Activated T-cell treated with anti-CD3 and anti-CD28 coated beads for 1 hour (primary cell): ENCODE data around the gene COQ7.
A peak's percentile ranks its signal among the peaks of the same experiment; 100 is the strongest.

Experiments used
- DNase-seq: peaks from one replicate; pipeline ENCODE4 v3.0.0-alpha.2; 2020; ENCODE audit warnings: low read depth

COQ7 gene

DNA sequence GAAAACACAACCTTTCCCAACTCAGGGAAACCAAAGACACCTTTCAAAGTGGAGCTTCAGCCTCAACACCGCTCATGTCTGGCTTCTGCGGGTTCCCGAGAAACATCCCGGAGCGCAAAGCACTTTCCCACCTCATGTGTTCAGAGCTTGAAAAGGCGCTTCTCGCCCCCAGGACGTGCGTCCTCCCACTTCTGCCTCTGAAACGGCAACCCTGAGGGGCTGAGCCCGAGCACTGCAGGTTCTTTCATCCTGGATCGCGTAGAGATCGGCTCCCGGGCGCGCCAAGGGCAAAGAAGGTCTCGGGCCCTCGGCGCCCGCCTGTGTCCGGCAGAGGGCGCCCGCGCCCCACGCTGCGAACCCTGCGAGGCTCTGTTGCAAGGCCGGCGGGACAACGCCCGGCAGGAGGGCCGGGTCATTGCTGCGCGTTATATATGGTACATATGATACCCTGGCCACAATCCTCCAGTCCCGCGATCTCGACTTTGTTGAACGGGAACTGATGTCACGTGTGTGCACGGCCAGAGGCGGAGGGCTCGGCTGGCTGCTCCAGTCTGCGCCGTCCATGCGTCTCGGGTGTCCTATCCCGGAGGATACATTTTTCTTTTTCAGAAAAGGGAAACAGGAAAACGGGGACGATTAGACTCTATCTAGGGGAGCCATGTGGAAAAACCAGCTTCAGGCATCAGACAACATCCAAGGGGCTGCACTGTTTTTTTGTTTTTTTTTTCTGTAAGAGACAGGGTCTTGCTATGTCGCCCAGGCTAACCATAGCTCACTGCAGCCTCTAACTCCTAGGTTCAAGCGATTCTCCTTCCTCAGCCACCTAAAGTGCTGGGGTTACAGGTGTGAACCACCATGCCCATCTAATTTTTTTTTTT lies 19.1 kb downstream of the COQ7 start:
- peak; percentile 73 for DNase-seq

DNA sequence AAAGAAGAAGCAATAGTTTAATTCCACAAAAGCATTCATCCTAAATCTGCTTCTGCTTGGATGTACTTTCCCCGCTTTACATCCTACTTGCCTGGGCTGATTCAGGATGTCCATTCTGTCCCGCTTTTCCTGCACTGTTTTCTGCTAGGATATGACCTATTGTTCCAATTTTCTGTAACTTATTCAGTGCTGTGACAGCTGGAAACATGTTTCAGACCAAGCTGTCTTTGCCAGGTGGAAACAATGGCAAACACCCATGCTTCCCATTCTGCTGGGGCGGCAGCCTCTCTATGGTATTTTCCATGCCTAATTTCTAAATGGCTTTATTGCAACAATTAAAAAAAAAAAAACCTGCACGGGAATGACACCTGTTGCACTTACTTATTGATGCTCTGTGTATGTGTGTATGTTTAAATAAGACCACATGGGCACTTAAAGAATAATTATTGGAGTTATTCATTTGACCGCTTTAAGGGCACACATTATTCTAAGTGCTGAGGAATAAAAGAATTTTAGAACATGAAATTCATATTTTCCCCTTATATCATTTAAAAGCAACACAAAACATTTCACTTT lies 21.0 kb downstream of the COQ7 start:
- DNase-seq: no peak

DNA sequence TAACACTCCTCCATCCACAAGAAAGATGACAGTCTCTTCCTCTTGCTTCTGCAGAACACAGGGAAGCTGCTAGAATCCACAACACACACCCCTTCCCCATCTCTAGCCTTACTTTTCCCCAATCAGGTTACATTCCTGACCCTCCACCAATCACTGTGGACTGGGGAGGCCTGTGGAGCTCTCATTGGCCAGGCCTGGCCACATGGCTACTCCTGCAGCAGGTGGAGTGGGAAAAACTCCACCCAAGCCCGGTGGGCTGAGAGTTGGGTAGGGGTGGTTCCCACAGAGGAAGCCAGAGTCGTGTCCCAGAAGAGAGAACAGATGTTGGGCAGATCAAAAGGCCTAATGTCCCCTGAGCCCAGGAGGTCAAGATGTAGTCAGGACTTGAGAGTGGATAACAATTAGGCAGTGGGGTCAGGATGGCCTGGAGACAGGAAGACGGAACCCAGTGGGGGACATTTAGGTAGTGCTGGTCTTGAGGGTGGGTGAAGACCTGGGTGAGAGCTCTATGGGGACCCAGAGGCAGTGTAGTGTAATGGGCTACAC lies 22.1 kb downstream of the COQ7 start:
- no peak for DNase-seq

DNA sequence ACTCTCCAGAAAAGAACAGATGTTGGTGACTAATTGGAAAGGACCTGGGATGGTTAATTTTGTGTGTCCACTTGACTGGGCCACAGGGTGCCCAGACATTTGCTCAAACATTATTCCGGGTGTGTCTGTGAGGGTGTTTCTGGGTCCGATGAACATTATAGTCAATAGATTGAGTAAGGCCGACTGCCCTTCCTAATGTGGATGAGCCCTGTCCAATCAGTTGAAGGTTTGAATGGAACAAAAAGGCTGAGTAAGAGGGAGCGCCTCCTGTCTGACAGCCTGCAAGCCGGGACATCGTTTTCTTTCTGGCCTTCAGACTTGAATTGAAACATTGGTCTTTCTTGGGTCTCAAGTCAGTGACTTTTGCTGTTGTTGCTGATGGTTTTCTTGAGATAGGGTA lies 23.5 kb downstream of the COQ7 start:
- DNase-seq: no peak

DNA sequence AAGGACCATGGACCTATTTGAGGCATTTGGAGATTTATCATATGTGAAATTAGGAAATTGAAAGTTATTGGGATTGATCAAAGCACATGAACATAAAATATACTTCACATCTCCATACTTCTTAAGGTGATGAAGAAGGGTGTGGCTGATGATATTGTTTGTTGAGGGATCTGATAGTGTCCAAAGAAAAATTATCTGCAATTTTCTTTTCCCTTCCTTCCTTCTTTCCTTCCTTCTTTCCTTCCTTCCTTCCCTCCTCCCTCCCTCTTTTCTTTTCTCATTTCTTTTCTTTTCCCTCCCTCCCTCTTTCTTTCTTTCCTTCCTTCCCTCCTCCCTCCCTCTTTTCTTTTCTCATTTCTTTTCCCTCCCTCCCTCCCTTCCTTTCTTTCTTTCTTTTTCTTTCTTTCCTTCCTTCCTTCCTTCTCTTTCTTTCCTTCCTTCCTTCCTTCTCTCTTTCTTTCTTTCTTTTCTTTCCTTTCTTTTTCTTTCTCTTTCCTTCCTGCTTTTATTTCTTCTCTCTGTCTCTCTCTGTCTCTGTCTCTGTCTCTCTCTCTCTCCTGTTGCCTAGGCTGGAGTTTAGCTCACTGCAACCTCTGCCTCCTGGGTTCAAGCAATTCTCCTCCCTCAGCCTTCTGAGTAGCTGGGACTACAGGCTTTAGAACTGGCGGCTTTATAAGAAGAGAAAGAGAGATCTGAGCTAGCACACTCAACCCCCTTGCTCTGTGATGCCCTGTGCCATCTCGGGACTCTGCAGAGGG lies 25.4 kb downstream of the COQ7 start:
- no peak for DNase-seq

DNA sequence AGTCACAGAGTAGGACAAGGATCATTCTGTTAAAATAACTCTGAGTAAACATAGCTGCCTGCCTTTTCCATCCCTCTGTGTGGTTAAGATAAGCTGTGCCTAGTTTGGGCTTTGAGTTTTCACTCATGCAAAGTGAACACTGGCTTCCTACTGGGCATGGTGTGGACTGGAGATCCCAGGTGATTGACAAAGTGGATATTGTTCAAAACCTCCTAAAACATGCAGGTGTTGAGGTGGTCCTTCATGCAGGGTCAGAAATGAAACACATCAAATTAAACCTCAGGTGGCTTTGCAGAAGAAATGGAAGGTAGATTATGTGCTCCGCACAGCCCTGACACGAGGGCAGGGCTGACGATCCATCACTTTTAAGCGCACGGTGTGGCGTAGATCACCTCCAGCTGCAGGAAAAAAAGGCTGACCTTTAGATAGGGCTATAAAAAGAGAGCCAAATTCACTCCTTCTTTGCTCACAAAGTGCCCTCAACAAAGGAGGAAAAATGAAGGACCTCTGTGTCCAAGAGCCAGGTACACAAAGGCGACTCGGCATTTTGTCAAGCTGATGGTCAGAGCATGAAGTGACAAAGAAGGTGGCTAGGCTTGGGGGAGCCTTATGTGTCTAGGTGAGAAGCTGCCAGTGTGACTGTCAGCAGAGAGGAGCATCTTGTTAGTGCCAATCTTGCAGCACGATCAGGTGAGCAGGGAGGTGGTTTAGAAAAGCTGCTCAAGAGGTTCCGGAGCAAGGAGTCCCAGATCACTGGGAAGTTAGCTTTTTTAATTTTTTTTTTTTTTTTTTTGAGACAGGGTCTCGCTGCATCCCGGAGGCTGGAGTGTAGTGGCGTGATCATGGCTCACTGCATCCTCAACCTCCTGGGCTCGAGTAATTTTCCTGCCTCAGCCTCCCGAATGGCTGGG lies 26.5 kb downstream of the COQ7 start:
- DNase-seq: no peak

DNA sequence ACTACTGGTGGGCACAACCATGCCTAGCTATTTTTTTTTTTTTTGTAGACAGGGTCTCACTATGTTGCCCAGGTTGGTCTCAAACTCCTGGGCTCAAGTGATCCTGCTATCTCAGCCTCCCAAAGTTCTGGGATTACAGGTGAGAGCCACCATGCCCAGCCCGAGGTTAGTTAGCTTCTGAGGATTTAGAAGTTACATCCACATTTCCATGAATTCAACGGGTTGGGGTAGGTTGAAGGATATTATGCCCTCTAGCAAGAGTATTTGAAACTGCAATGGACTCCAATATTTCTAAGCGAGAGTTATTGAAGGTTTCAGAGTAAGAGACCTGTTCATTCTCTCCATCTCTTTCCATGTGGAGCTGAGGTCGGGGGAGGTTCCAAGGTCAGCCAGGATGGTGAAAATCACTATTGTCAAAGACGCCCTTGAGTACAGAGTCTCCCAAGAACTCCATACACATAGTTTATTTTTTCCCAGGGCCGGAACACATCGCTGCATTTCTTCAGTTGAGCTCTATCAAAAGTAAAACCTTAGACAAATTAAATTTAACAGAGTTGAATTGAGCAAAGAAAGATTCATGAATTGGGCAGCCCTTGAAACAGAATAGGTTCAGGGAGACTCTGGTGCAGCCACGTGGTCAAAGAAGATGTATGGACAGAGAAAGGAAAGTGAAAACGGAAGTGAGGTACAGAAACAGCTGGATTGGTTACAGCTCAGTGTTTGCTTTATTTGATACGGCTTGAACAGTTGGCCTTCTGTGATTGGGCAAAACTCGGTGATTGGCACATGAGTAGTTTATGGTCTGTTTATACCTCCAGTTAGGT lies 27.3 kb downstream of the COQ7 start:
- no peak for DNase-seq

DNA sequence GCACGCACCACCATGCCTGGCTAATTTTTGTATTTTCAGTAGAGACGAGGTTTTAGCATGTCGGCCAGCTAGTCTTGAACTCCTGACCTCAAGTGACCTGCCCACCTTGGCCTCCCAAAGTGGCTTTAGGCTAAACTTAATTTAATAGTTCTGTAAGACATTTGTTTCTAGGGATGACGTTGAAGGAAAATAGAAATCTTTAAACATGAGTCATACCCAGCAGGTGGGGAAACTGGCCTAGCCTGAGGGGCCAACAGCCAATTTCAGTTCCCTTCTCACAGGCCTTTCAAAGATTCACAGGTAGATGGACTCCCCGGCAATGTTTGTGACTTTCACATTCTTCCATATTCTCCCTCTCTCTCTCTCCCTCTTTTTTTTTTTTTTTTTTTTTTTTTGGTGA lies 28.2 kb downstream of the COQ7 start:
- DNase-seq: no peak

DNA sequence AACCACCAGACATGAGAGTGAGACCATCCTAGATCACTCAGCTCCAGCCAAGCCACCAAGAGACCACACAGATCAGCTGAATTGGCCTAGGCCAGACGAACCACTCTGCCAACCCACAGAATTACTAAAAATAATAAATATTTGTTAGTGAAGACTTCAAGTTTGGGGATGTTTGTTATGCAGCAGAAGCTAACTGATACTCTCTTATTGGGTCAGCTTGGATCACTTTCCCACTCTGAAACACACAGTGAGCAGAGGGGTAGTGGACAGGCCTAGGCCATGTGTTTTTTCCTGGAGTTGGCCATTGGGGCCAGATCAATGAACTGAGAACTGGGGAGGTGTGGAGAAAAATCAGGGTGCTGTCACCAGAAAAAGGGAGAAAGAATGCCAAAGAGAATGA lies 30.8 kb downstream of the COQ7 start:
- DNase-seq: no peak

DNA sequence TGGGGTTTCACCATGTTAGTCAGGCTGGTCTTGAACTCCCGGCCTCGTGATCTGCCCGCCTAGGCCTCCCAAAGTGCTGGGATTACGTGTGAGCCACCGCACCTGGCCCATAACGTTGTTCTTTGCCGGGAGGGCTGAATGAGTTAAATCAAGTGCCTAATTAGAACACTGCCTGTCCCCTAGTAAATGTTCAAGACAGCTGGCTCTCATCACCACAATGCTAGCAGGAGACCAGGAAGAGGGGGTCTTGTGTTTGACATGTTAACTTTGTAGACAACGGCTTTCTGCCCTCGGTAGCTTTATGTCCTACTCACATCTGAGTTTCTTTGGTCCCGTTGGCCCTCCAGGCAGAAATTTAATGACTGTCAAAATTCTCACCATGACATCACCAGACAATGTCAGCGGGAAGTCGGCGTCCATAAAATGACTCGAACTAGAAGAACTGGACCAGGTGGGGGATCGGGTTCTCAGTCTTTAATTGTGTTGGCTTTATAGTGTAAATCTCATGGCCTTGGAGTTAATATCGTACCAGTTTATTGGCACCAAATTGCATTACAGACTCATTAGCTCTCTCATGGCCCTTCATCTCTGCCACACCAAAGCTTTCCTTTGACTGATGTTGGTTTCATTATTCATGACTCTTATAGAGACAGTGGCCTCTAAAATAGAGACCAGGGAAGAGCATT lies 34.9 kb downstream of the COQ7 start:
- no peak for DNase-seq

DNA sequence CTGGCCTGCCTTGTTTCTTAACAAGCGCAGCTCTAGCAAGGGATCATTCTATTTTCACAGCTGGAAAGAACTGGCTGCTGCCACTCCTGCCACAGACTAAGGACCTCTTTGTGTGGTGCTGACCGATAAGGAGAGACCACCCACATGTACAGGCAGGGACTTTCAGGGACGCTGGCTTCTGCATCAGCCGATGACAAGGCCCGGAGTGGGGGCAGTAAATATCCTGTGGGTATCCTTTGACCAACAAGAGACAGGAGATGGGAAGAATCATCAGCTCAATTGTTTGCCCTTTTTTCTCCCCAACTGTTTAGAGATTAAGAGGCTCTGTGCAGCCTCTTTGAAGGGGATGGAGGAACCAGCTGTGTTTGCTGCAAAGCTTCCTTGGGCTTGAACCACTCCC lies 37.2 kb downstream of the COQ7 start:
- DNase-seq: no peak

DNA sequence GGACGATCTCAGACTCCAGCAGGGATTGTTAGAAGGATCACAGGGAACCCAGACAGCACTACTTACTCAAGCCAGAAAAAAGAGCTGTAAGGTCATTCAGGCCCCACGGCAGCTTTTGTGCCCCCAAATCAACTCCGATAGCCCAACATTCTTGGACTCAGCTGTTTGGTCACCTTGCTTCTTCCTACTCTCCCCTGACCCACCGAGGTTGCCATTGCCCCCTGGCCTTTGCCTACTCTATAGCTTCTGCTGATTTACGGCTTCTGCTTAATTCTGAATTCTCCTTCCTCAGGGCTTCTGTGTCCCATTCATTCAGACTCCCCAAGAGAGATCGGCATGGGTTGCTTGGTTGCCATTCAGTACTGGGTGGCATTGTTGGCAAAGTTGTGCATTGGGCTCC lies 37.7 kb downstream of the COQ7 start:
- DNase-seq: no peak

DNA sequence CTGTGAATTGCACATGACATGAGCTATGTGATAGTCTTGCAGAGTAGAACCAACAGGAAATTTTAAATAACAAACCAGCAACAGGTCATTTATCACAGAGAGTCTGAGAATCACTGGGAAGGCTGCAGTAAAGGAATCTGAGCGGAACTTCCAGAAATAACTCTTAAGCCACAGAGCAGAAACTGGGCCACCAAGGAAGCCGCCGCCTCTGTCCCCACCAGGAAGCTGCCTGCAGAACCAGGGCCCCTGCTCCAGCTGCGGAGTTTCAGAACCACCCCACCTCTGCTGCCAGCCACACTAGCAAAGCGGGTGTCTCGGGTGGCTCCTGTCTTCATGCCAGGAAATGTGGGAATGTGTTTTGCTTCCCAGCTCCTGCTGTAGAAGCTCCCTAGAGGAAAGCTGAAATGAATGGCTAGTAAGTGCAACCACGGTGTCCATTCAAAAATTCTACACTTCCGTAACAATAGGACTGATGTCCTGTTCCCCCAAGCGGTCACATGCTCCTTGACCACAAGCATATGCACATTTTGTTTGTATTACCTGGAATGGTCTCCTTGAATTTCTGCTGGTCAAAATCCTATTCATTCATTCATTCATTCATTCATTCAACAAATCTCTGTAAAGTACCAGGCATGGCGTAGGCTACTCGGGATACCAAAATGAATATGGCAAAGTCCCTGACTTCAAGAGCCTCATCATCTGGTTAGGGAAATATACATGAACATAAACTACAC lies 38.6 kb downstream of the COQ7 start:
- DNase-seq: no peak

DNA sequence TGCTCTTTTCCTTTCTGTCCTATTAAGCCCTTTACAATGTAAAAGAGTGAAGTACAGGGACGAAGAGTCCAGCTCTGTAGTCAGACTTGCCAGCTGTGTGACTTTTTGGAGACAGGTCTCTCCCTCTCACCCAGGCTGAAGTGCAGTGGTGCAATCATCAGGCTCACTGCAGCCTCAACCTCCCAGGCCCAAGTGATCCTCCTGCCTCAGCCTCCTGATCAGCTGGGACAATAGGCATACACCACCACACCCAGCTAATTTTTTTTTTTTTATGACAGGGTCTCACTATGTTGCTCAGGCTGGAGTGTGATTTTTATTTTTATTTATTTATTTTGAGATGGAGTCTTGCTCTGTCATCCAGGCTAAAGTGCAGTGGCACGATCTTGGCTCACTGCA lies 39.2 kb downstream of the COQ7 start:
- no peak for DNase-seq

DNA sequence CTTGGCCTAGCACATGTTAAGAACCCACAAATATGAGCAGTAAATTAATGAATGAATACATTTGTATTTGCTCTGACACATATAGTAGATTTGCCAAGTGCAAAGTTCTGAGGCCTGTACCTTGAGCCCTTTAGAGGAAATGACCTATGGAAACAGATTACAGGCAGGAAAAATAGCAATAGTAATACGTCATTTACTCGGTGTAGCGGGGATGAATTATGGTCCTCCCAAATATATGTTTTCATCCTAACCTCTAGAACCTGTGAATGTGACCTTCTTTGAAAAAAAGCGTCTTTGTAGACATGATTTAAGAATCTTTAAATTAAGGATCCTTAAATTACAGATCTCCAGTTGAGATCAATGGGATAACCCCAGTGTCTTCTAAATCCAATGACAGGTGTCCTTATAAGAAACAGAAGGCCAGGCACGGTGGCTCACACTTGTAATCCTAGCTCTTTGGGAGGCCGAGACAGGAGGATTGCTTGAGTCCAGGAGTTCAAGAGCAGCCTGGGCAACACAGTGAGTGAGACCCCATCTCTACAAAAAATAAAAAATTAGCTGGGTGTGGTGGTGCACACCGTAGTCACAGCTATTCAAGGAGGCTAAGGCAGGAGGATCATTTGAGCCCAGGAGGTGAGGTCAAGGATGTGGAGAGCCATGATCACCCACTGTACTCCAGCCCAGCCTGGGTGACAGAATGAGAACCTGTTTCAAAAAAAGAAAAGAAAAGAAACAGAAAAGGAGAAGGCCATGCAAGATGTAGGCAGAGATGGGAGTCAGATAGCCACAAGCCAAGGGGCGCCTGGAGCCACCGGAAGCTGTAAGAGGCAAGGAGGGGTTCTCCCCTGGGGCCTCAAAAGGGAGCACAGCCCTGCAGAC lies 41.2 kb downstream of the COQ7 start:
- DNase-seq: no peak

DNA sequence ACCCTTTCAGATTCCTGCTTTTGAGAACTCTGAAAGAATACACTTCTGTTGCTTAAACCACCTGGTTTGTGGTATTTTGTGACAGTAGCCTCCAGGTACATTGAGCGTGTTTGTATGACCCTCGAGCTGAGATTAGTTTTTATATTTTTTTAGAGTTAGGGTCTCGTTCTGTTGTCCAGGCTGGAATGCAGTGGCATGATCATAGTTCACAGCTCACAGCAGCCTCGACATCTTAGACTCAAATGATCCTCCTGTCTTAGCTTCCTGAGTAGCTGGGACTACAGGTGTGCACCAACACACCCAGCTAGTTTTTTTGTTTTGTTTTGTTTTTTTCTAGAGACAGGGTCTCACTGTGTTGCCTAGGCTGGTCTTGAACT lies 41.9 kb downstream of the COQ7 start:
- DNase-seq: no peak

DNA sequence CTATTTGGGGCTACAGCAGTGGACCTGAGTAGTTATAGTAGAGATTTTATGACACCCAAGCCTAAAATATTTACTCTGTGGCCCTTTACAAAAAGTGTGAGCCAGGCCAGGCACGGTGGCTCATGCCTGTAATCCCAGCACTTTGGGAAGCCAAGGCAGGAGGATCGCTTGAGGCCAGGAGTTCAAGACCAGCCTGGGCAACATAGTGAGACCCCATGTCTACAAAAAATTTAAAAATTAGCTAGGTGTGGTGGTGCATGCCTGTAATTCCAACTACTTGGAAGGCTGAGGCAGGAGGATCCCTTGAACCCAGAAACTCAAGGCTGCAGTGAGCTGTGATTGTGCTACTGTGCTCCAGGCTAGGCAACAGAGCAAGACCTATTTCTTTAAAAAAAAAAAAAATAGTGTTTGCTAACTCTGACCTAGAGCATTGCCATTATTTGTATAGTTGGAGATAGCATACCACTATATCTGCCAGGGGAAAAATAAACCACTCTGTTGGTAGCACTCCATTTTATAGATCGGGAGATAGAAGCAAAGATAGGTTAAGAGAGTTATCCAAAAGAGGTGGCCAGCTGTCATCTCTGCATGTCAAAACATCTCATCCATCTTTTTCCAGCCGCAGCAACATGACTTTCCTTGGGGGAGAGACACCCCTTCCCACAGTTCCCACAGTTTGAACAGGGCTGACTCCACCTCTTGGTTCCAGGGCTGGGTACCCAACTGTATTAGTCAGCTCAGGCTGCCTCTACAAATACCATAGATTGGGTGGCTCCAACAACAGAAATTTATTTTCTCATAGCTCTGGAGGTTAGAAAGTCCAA lies 43.3 kb downstream of the COQ7 start:
- no peak for DNase-seq

DNA sequence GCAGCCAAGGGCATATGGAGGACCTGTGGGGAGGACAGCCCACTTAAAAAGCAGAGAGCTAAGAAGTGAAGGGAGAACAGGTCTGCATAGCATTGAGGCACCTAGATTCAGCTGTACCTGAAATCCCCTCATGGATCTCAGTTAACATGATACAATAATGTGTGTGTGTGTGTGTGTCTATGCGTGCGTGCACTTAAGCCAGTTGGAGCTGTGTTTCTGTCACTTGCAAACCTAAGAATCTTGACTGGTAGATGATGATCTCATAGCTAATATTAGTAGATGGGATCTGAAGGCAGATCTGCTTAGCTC lies 44.6 kb downstream of the COQ7 start:
- DNase-seq: no peak
